Neural progenitor cell (in vitro differentiated cells): ENCODE measurements around the gene IL7R. TPM values are rescaled to one million over a fixed set of nuclear protein-coding genes. Genes with fewer than 3 reads are reported as not detected.

Experiments
- DNase-seq: peaks from one replicate; pipeline ENCODE4 v3.0.0-alpha.2; 2016; ENCODE audit warnings: low spot score
- H2AFZ ChIP-seq: fragments of 200-600 bp; sonication (generic); replicated peaks from 2 replicates; pipeline ENCODE4 v1.6.1; 2016; ENCODE audit warnings: antibody characterized with exemption
- H3F3A ChIP-seq: fragments of 200-600 bp; sonication (generic); 2 replicates; pipeline ENCODE4 v1.6.1; 2016; ENCODE audit warnings: antibody characterized with exemption, low read depth
- H3K27ac ChIP-seq: fragments of 200-600 bp; sonication (generic); 2 replicates; pipeline ENCODE4 v1.5.1; 2016; ENCODE audit warnings: mild to moderate bottlenecking
- H3K27me3 ChIP-seq: fragments of 200-600 bp; sonication (generic); 2 replicates; pipeline ENCODE4 v1.6.1; 2016; ENCODE audit warnings: mild to moderate bottlenecking, moderate library complexity
- H3K36me3 ChIP-seq: fragments of 200-600 bp; sonication (generic); 2 replicates; pipeline ENCODE4 v1.5.1; 2016
- H3K4me1 ChIP-seq: fragments of 200-600 bp; sonication (generic); 2 replicates; pipeline ENCODE4 v1.6.1; 2016; ENCODE audit warnings: mixed run types
- H3K4me2 ChIP-seq: fragments of 200-600 bp; sonication (generic); 2 replicates; pipeline ENCODE4 v1.6.1; 2016
- H3K4me3 ChIP-seq: fragments of 200-600 bp; sonication (generic); 2 replicates; pipeline ENCODE4 v1.5.1; 2016
- H3K79me2 ChIP-seq: fragments of 200-600 bp; sonication (generic); 2 replicates; pipeline ENCODE4 v1.6.1; 2016; ENCODE audit warnings: low read depth
- H3K9ac ChIP-seq: fragments of 200-600 bp; sonication (generic); 2 replicates; pipeline ENCODE4 v1.6.1; 2016
- H3K9me3 ChIP-seq: fragments of 200-600 bp; sonication (generic); 2 replicates; pipeline ENCODE4 v1.5.1; 2016; ENCODE audit warnings: low read depth
- H4K20me1 ChIP-seq: fragments of 200-600 bp; sonication (generic); 2 replicates; pipeline ENCODE4 v1.6.1; 2016; ENCODE audit warnings: low read depth
- H3K27ac Mint-ChIP-seq: 3 replicates; pipeline ENCODE4 v1.8.0; 2021; ENCODE audit warnings: mixed read lengths
- H3K27me3 Mint-ChIP-seq: 2 replicates; pipeline ENCODE4 v1.8.0; 2022; ENCODE audit warnings: low read depth, mild to moderate bottlenecking, inconsistent platforms, moderate library complexity, mixed read lengths; ENCODE audit not compliant: insufficient read depth
- H3K36me3 Mint-ChIP-seq: 3 replicates; pipeline ENCODE4 v1.8.0; 2021; ENCODE audit warnings: mixed read lengths
- H3K4me1 Mint-ChIP-seq: 3 replicates; pipeline ENCODE4 v1.8.0; 2021; ENCODE audit warnings: mixed read lengths
- H3K4me3 Mint-ChIP-seq: 3 replicates; pipeline ENCODE4 v1.8.0; 2021; ENCODE audit warnings: mild to moderate bottlenecking, moderate library complexity, mixed read lengths
- H3K9me3 Mint-ChIP-seq: 3 replicates; pipeline ENCODE4 v1.8.0; 2020; ENCODE audit warnings: mixed read lengths
- CTCF ChIP-seq: fragments of 200-600 bp; sonication (generic); IDR thresholded peaks from 2 replicates; pipeline ENCODE4 v1.5.1; 2017; ENCODE audit warnings: antibody characterized with exemption, mild to moderate bottlenecking
- EZH2 ChIP-seq: fragments of 200-600 bp; sonication (generic); IDR thresholded peaks from 2 replicates; pipeline ENCODE4 v1.6.1; 2017; ENCODE audit warnings: antibody characterized with exemption, mild to moderate bottlenecking, moderate library complexity
- EZH2phosphoT487 ChIP-seq: fragments of 200-600 bp; sonication (generic); IDR thresholded peaks from 2 replicates; pipeline ENCODE4 v1.6.1; 2017; ENCODE audit warnings: antibody characterized with exemption
- total RNA-seq: library from RNA; depleted of rRNA; stranded (reverse); fragments of >200 nt; gene quantifications from 2 replicates; pipeline ENCODE4 v1.2.3, GENCODE V29; 2015; ENCODE audit warnings: low replicate concordance

IL7R gene
- total RNA-seq, 1 donor from 2014 or later = not detected

GRCh38 chr5:35826554-35826953 lies 30.1 kb upstream of the IL7R start:
- Histone ChIP-seq H3K79me2 (no peaks in the 10 kb centered on the region), H3K36me3 (no peaks in the 10 kb centered on the region), H4K20me1 (no peaks in the 10 kb centered on the region), H3K9ac (no peak overlapping the region), H2AFZ (no peak overlapping the region), H3K9me3 (no peaks in the 10 kb centered on the region), H3K27me3 (no peaks in the 10 kb centered on the region), H3K4me2 (no peak overlapping the region), H3F3A (no peaks in the 10 kb centered on the region), H3K4me3 (no peak overlapping the region), H3K4me1 (no peaks in the 10 kb centered on the region), H3K27ac (no peak overlapping the region)
- Mint-ChIP-seq H3K36me3 (no peaks in the 10 kb centered on the region), H3K27ac (no peak overlapping the region), H3K4me3 (no peak overlapping the region), H3K27me3 (peaks cover 3% of the 10 kb centered on the region), H3K4me1 (no peaks in the 10 kb centered on the region), H3K9me3 (no peaks in the 10 kb centered on the region)
- no peak for TF ChIP-seq EZH2phosphoT487
- DNase-seq = no peak

- no peak for DNase-seq
- Mint-ChIP-seq H3K4me1 (no peaks in the 10 kb centered on the region), H3K27ac (no peak overlapping the region), H3K9me3 (no peaks in the 10 kb centered on the region), H3K4me3 (no peak overlapping the region), H3K27me3 (peaks cover 3% of the 10 kb centered on the region), H3K36me3 (no peaks in the 10 kb centered on the region)
- H3K36me3 ChIP-seq = no peaks in the 10 kb centered on the region
- H3K9me3 ChIP-seq = no peaks in the 10 kb centered on the region
- H3K79me2 ChIP-seq = no peaks in the 10 kb centered on the region
- H3K9ac ChIP-seq = no peak overlapping the region
- no peak overlapping the region for H3K4me2 ChIP-seq
- TF ChIP-seq EZH2phosphoT487 (no peak), EZH2 (no peak), CTCF (no peak)
- no peaks in the 10 kb centered on the region for H3K27me3 ChIP-seq
- no peak overlapping the region for H2AFZ ChIP-seq
- H4K20me1 ChIP-seq = no peaks in the 10 kb centered on the region
- H3K4me1 ChIP-seq = no peaks in the 10 kb centered on the region
- no peak overlapping the region for H3K4me3 ChIP-seq
- H3F3A ChIP-seq = no peaks in the 10 kb centered on the region
- no peak overlapping the region for H3K27ac ChIP-seq
These were observed 28.6 kb upstream of the IL7R start for GRCh38 chr5:35828082-35828598.

GRCh38 chr5:35830587-35830986 lies 26.1 kb upstream of the IL7R start:
- Histone ChIP-seq H3K9me3 (no peaks in the 10 kb centered on the region), H4K20me1 (no peaks in the 10 kb centered on the region), H3K36me3 (no peaks in the 10 kb centered on the region), H3K4me3 (no peak overlapping the region), H3K9ac (no peak overlapping the region), H3K4me2 (no peak overlapping the region), H3K27me3 (no peaks in the 10 kb centered on the region), H3K79me2 (no peaks in the 10 kb centered on the region), H2AFZ (no peak overlapping the region), H3K4me1 (no peaks in the 10 kb centered on the region), H3K27ac (no peak overlapping the region), H3F3A (no peaks in the 10 kb centered on the region)
- Mint-ChIP-seq H3K36me3 (no peaks in the 10 kb centered on the region), H3K27ac (no peak overlapping the region), H3K9me3 (no peaks in the 10 kb centered on the region), H3K4me1 (no peaks in the 10 kb centered on the region), H3K4me3 (no peak overlapping the region), H3K27me3 (peaks cover 3% of the 10 kb centered on the region)
- DNase-seq = no peak
- TF ChIP-seq EZH2 (no peak), EZH2phosphoT487 (no peak), CTCF (no peak)

- Histone ChIP-seq H3K4me2 (no peak overlapping the region), H4K20me1 (no peaks in the 10 kb centered on the region), H3K4me3 (no peak overlapping the region), H3K36me3 (no peaks in the 10 kb centered on the region), H3K79me2 (no peaks in the 10 kb centered on the region), H3K27me3 (no peaks in the 10 kb centered on the region), H3K27ac (no peak overlapping the region), H3K9me3 (no peaks in the 10 kb centered on the region), H3K4me1 (no peaks in the 10 kb centered on the region), H2AFZ (no peak overlapping the region), H3K9ac (no peak overlapping the region), H3F3A (no peaks in the 10 kb centered on the region)
- H3K4me3 Mint-ChIP-seq = no peak overlapping the region
- H3K9me3 Mint-ChIP-seq = no peaks in the 10 kb centered on the region
- peaks cover 3% of the 10 kb centered on the region for H3K27me3 Mint-ChIP-seq
- H3K36me3 Mint-ChIP-seq = no peaks in the 10 kb centered on the region
- no peak for TF ChIP-seq EZH2phosphoT487
- TF ChIP-seq EZH2 = no peak
- TF ChIP-seq CTCF = no peak
- no peak overlapping the region for H3K27ac Mint-ChIP-seq
- no peak for DNase-seq
- H3K4me1 Mint-ChIP-seq = no peaks in the 10 kb centered on the region
These were observed 23.9 kb upstream of the IL7R start for GRCh38 chr5:35832762-35833161.
